Panc1 (cell line): Measurements from ENCODE around the gene CD226. TPM values are rescaled to one million over a fixed set of nuclear protein-coding genes. Genes with fewer than 3 reads are reported as not detected.

Source experiments
- ATAC-seq: fragments of 200-7000 bp; cut with Tn5 transposase; 2 replicates; pipeline ENCODE4 v1.9.1; 2020; ENCODE audit warnings: mild to moderate bottlenecking, moderate library complexity
- BruUV-seq: library from RNA; stranded (reverse); fragments of 400-500 nt; replicated peaks from 2 replicates; lab custom pipeline; 2021; lab: Mats Ljungman, UMichigan
- CTCF ChIA-PET: fragments of 300-600 bp; sonication (Branson Sonifier 250); formaldehyde crosslinking; loops from one replicate; lab custom pipeline; 2022; ENCODE audit warnings: antibody characterized with exemption; lab: Charles Lee
- POLR2A ChIA-PET: fragments of 300-600 bp; sonication (Branson Sonifier 250); formaldehyde crosslinking; loops from one replicate; lab custom pipeline; 2022; ENCODE audit warnings: antibody characterized with exemption; lab: Charles Lee
- DNase-seq: peaks from one replicate; pipeline ENCODE4 v3.0.0-alpha.2; 2010; ENCODE audit warnings: low read depth, low spot score
- H3K27ac ChIP-seq: 2 replicates; pipeline ENCODE4 v1.5.1; 2011; ENCODE audit warnings: mild to moderate bottlenecking, low read length, inconsistent platforms
- H3K27me3 ChIP-seq: fragments of 200-500 bp; sonication (Bioruptor generic); 2 replicates; pipeline ENCODE4 v1.6.0; 2014; ENCODE audit warnings: low read length, inconsistent platforms; ENCODE audit not compliant: control insufficient read depth, insufficient read depth
- H3K36me3 ChIP-seq: fragments of 200-500 bp; sonication (Bioruptor generic); 2 replicates; pipeline ENCODE4 v1.5.1; 2014; ENCODE audit warnings: inconsistent platforms, mild to moderate bottlenecking, low read length, moderate library complexity; ENCODE audit not compliant: control insufficient read depth, insufficient read depth
- H3K4me1 ChIP-seq: 2 replicates; pipeline ENCODE4 v1.5.1; 2011; ENCODE audit warnings: inconsistent platforms, mild to moderate bottlenecking, low read length, moderate library complexity; ENCODE audit not compliant: control insufficient read depth, insufficient read depth
- H3K4me3 ChIP-seq, 2 experiments: 2 replicates each; pipeline ENCODE4 v1.5.1; 2011 to 2012; ENCODE audit warnings: low read depth in 2 of 2, low read length in 2 of 2, mild to moderate bottlenecking in 2 of 2, inconsistent platforms in 1 of 2, moderate library complexity in 1 of 2
- H3K9me3 ChIP-seq: fragments of 200-500 bp; sonication (Bioruptor generic); 2 replicates; pipeline ENCODE4 v1.5.1; 2014; ENCODE audit warnings: low read depth, mild to moderate bottlenecking, inconsistent platforms, low read length, moderate library complexity; ENCODE audit not compliant: control insufficient read depth, insufficient read depth
- POLR2AphosphoS5 ChIP-seq: IDR thresholded peaks from 2 replicates; pipeline ENCODE4 v1.6.1; 2012; ENCODE audit warnings: mild to moderate bottlenecking, low read depth, low read length, moderate library complexity
- SIN3A ChIP-seq: IDR thresholded peaks from 2 replicates; pipeline ENCODE4 v1.6.1; 2012; ENCODE audit warnings: low read depth, mild to moderate bottlenecking, low read length, moderate library complexity, borderline replicate concordance; ENCODE audit not compliant: insufficient read depth
- TCF7L2 ChIP-seq: IDR thresholded peaks from 2 replicates; pipeline ENCODE4 v1.6.1; 2011; ENCODE audit warnings: mild to moderate bottlenecking, low read depth, low read length, inconsistent platforms
- in situ Hi-C: cut with HindIII; loops from 2 replicates; pipeline ENCODE4 v1.10.0; 2016; ENCODE audit warnings: low sequenced_read_pairs, low pct_unique_long_range_greater_than_20kb
- intact Hi-C: fragments of 100-400 bp; cut with micrococcal nuclease; formaldehyde crosslinking; loops from one replicate; pipeline ENCODE4 v1.10.0; 2022; ENCODE audit not compliant: unreplicated experiment
- total RNA-seq: library from RNA; stranded (reverse); gene quantifications from one replicate; pipeline ENCODE4 v1.2.1, GENCODE V29; 2021; ENCODE audit not compliant: unreplicated experiment
- TF ChIP-seq, protein P1 (sequence below), 2 experiments: IDR thresholded peaks; 2 replicates each; pipeline ENCODE4 v1.6.1; 2011 to 2012; ENCODE audit warnings: low read depth in 2 of 2, control low read depth in 1 of 2, low read length in 1 of 2, mild to moderate bottlenecking in 1 of 2, moderate library complexity in 1 of 2; ENCODE audit not compliant: insufficient read depth in 1 of 2
- TF ChIP-seq, protein P2 (sequence below): fragments of 450-650 bp; IDR thresholded peaks from 2 replicates; pipeline ENCODE4 v1.5.1; 2017; ENCODE audit warnings: mild to moderate bottlenecking

The CD226 gene
- total RNA-seq, 1 experiment from 2014 or later: 0.95 TPM

DNA sequence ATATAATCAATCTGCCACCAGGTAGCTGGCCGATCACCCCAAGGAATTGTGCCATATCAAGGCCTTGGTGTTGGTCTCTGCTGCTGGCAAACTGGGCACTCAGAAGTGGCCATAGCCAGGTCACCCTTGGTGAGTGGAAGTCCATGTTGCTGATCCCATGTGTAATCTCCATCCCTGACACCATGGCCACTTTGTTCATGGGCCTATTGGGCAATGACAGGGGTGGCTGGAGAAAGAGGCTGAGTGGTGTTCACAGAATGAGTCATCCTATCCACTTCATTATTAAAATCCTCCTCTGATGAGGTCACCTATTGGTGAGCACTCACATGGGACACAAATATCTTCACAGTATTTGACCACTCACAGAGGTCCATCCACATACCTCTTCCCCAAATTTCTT, 26.7 kb upstream of the CD226 start:
- no peak overlapping the region for H3K27ac ChIP-seq
- TF ChIP-seq SIN3A (no peak), TCF7L2 (no peak), POLR2AphosphoS5 (no peak)
- TF ChIP-seq, protein P1, sequence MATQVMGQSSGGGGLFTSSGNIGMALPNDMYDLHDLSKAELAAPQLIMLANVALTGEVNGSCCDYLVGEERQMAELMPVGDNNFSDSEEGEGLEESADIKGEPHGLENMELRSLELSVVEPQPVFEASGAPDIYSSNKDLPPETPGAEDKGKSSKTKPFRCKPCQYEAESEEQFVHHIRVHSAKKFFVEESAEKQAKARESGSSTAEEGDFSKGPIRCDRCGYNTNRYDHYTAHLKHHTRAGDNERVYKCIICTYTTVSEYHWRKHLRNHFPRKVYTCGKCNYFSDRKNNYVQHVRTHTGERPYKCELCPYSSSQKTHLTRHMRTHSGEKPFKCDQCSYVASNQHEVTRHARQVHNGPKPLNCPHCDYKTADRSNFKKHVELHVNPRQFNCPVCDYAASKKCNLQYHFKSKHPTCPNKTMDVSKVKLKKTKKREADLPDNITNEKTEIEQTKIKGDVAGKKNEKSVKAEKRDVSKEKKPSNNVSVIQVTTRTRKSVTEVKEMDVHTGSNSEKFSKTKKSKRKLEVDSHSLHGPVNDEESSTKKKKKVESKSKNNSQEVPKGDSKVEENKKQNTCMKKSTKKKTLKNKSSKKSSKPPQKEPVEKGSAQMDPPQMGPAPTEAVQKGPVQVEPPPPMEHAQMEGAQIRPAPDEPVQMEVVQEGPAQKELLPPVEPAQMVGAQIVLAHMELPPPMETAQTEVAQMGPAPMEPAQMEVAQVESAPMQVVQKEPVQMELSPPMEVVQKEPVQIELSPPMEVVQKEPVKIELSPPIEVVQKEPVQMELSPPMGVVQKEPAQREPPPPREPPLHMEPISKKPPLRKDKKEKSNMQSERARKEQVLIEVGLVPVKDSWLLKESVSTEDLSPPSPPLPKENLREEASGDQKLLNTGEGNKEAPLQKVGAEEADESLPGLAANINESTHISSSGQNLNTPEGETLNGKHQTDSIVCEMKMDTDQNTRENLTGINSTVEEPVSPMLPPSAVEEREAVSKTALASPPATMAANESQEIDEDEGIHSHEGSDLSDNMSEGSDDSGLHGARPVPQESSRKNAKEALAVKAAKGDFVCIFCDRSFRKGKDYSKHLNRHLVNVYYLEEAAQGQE (IDR thresholded peaks at IDR 0.05; ENCODE audit: insufficient read depth in 1 of 2, low read depth in 2 of 2, low read length in 1 of 2): no peak
- TF ChIP-seq, protein P2, sequence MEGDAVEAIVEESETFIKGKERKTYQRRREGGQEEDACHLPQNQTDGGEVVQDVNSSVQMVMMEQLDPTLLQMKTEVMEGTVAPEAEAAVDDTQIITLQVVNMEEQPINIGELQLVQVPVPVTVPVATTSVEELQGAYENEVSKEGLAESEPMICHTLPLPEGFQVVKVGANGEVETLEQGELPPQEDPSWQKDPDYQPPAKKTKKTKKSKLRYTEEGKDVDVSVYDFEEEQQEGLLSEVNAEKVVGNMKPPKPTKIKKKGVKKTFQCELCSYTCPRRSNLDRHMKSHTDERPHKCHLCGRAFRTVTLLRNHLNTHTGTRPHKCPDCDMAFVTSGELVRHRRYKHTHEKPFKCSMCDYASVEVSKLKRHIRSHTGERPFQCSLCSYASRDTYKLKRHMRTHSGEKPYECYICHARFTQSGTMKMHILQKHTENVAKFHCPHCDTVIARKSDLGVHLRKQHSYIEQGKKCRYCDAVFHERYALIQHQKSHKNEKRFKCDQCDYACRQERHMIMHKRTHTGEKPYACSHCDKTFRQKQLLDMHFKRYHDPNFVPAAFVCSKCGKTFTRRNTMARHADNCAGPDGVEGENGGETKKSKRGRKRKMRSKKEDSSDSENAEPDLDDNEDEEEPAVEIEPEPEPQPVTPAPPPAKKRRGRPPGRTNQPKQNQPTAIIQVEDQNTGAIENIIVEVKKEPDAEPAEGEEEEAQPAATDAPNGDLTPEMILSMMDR: no peak
- in situ Hi-C loops: no loop called here
- intact Hi-C loops: no loop called here
- ChIA-PET CTCF (no interaction called here), POLR2A (no interaction called here)
- ATAC-seq (no peak), DNase-seq (no peak)
- H3K9me3 ChIP-seq: no peaks in the 10 kb centered on the region
- no peak overlapping the region for H3K4me3 ChIP-seq
- no peaks in the 10 kb centered on the region for H3K4me1 ChIP-seq
- no peaks in the 10 kb centered on the region for H3K27me3 ChIP-seq
- H3K36me3 ChIP-seq: no peaks in the 10 kb centered on the region
- BruUV-seq: no TSS peak

DNA sequence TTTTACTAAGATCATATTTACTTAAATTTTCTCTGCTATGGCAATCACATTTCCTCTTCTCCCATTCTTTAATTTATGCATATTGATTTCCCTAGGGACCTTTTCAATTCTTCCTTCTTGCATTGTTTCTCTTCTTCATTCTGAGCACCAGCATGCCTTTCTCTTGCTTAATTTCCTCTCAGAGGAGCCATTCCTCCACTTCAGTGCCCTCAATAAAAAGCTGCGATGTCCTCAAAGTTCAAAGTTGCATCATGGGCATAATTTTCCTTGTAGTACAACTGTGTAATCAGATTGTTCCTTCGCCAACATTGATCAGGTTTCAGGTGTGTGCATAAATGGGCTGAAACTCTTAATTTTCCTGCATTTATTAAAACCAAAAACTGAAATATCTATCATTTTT, 21.8 kb upstream of the CD226 start:
- in situ Hi-C loops: no loop called here
- no TSS peak for BruUV-seq
- no peak for TF ChIP-seq TCF7L2
- TF ChIP-seq, protein P2: no peak
- TF ChIP-seq SIN3A: no peak
- intact Hi-C loops: no loop called here
- no peaks in the 10 kb centered on the region for H3K4me1 ChIP-seq
- H3K9me3 ChIP-seq: no peaks in the 10 kb centered on the region
- H3K36me3 ChIP-seq: no peaks in the 10 kb centered on the region
- DNase-seq (no peak), ATAC-seq (no peak)
- no peak overlapping the region for H3K4me3 ChIP-seq
- H3K27ac ChIP-seq: no peak overlapping the region
- ChIA-PET POLR2A (no interaction called here), CTCF (no interaction called here)
- H3K27me3 ChIP-seq: no peaks in the 10 kb centered on the region

DNA sequence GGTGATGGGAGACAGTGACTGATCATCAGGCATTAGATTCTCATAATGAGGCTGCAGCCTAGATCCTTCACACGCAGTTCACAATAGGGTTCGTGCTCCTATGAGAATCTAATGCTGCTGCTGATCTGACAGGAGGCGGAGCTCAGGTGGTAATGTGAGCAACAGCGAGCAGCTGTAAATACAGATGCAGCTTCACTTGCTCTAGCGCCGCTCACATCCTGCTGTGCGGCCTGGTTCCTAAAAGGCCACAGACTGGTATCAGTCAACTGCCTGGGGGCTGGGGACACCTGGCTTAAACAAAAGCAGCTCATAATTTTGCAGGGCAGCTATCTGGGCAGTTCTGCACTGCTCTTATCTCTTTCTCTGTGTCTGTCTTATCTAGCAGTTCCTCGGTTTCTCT, 20.4 kb upstream of the CD226 start:
- POLR2A ChIA-PET: no interaction called here
- CTCF ChIA-PET: no interaction called here
- Histone ChIP-seq H3K27me3 (no peaks in the 10 kb centered on the region), H3K9me3 (no peaks in the 10 kb centered on the region), H3K36me3 (no peaks in the 10 kb centered on the region), H3K27ac (no peak overlapping the region), H3K4me1 (no peaks in the 10 kb centered on the region), H3K4me3 (no peak overlapping the region)
- ATAC-seq: no peak
- TF ChIP-seq, protein P2: no peak
- TF ChIP-seq POLR2AphosphoS5 (no peak), TCF7L2 (no peak), SIN3A (no peak)
- TF ChIP-seq, protein P1 (IDR thresholded peaks at IDR 0.05; ENCODE audit: insufficient read depth in 1 of 2, low read depth in 2 of 2, low read length in 1 of 2): no peak
- DNase-seq: no peak
- intact Hi-C loops (no loop called here), in situ Hi-C loops (no loop called here)
- BruUV-seq: no TSS peak
